ENCODE measurements around the gene VSTM1.

VSTM1 gene

DNA sequence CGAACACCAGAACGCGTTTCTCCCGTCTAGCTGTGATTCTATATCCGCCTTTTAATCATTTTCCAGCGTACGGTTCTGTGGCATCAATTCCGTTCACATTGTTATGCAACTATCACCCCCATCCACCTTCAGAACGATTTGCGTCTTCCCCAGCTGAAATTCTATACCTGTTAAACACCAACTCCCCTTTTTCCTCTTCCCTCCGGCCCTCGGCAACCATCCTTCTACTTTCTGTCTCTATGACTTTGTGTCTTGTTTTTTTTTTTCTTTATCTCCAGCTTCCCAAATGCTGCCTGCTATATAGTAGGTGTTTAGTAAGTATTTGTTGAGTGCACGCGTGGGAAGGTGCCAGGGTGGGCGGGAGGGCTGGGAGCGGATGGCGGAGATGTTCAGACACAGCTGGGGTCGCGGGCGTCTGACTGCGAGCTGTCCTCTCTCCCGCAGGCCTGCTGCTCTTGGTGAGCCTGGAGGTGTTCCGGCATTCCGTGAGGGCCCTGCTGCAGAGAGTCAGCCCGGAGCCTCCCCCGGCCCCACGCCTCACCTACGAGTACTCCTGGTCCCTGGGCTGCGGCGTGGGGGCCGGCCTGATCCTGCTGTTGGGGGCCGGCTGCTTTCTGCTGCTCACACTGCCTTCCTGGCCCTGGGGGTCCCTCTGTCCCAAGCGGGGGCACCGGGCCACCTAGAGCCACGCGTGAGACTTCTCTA lies 52.0 kb downstream of the VSTM1 start:
- DNase-seq (ENCODE audit: low read depth) = no peak

DNA sequence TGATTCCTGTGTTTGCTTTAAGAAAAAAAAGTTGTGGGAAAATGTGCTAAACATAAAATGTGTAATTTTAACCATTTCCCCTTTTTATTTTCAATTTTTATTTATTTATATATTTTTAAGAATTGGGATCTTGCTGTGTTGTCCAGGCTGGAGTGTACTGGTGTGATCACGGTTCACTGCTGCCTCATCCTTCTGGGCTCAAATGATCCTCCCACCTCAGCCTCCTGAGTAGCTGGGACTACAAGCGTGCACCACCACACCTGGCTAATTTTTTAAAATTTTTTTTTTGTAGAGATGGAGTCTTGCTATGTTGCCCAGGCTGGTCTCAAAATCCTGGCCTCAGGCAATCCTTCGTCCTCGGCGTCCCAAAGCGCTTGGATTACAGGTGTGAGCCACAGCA lies 53.2 kb downstream of the VSTM1 start:
- no peak for DNase-seq (ENCODE audit: low read depth)

DNA sequence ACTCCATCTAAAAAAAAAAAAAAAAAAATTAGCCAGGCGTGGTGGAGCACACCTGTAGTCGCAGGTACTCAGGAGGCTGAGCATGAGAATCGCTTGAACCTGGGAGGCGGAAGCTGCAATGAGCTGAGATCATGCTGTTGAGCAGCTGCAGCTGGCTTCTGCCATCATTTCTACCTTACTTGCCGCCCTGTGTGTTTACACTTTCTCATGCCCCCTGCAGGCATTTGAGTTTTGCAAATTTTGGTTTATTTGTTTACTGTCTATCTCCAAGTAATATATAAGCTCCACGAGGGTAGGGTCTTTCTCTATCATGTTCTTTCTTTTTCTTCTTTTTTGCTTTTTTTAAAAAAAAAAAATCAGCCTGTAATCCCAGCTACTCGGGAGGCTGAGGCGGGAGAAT lies 54.3 kb downstream of the VSTM1 start:
- DNase-seq (ENCODE audit: low read depth) = no peak

DNA sequence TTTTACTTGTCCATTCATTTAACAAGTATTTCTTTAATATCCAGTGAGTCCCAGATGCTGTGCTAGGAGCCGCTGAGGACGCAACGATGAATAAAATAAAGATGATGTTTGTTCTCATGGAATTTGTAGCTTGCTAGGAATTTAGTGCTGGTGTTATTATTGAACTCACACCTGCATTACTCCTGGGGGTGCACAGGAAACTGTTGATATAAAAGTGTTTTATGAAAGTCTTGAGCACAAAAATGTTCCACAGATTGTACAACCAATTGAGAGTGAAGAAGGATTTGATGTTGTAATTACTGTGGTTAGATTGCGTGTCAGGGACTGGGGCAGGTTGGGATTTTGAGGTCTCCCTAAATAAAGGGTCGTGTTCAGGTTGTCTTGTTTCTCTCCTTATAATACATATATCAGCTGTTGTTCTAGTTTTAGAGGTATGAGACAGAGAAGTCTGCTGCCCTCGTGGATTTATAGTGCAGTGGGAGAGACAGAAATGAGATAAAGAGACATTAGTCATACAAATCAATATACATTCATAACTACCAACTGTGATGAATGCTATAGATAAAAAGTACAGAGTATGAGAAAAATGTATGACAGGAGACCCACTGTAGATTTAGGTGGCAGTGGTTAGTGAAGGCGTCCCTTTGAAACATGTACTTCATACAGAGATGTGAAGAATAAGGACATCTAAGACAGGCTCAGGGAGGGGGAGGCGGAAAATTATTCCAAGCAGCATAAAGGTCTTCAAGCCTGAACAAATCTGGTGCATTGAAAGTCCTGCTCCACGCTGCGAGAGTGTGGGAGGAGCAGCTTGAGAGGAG lies 61.0 kb downstream of the VSTM1 start:
- no peak for DNase-seq (ENCODE audit: low read depth)

DNA sequence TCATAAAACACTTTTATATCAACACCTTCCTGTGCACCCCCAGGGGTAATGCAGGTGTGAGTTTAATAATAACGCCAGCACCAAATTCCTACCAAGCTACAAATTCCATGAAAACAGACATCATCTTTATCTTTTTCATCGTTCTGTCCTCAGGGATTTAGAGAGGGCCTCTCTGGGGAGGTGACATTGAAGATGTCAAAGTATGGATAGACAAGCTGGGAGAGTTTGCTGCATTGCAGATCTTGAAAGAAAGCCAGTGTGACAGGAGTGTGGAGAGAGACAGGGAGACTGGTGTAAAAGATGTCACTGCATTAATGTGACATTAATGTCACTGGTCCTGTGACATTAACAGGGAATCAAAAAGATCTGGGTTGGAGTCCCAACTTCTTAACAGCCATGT lies 62.2 kb downstream of the VSTM1 start:
- no peak for DNase-seq (ENCODE audit: low read depth)

DNA sequence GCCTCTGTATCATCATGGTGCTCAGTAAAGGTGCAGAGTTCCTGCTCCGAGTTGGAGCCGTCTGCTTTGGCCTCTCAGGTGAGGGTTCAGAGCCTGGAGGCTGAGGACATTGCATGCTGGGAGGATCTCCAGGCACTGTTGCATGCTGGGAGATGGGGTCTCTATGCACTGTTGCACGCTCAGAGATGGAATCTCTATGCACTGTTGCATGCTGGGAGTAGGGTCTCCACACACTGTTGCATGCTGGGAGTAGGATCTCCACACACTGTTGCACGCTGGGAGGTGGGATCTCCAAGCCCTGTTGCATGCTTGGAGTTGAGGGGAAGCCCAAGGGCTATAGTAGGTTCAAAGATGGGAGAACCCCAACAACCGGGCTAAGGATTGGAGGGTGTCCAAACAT lies 64.0 kb downstream of the VSTM1 start:
- DNase-seq (ENCODE audit: low read depth) = no peak

DNA sequence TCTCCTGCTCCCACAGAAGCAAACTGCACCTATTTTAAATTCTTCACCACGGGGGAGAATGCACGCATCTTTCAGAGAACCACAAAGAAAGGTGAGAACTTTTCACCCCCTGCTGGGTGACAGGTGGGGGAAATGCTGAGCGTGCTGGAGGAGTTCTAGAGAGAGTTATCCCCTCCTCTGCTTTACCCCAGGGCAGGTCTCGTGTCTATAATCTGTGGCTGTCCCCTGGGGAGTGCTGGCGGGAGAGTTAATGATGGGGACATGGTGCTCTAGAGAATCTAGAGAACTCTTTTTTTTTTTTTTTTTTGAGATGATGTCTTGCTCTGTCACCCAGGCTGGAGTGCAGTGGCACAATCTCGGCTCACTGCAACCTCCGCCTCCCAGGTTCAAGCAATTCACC lies 65.5 kb downstream of the VSTM1 start:
- no peak for DNase-seq (ENCODE audit: low read depth)

DNA sequence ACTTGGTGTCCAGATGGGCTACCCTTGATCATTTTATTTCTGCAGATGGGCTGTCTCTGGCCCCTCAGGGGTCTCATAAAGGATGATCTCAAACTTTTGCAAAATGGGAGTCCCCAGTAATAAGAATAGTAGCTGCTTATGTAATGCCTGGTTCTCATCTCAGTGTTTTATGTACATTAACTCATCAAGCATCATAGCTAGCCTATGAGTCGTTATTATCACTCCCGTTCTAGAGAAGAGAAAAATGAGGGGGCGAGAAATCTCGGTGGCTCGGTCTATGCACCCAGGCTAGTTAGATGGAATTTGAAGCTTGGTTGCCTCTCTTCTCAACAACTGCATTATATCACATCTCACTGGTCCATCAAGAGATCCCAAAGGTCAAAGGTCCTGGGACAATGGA lies 68.9 kb downstream of the VSTM1 start:
- DNase-seq (ENCODE audit: low read depth) = no peak

DNA sequence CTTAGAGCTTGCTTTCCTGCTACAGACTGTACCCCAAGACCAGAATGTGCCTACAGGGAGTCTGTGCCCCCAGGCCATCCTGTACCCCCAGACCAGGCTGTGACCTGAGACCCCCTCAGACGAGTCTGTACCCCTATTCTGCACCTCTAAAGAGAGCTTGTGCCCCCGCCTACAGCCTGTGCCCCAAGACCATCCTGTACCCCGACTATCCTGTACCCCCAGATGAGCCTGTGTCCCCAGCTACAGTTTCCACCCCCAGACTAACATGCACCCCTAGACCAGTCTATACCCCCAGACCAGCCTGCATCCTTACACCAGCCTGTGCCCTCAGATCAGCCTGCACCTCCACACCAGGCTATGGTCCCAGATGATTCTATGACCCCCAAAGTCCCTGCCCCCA lies 70.2 kb downstream of the VSTM1 start:
- DNase-seq (ENCODE audit: low read depth) = no peak

DNA sequence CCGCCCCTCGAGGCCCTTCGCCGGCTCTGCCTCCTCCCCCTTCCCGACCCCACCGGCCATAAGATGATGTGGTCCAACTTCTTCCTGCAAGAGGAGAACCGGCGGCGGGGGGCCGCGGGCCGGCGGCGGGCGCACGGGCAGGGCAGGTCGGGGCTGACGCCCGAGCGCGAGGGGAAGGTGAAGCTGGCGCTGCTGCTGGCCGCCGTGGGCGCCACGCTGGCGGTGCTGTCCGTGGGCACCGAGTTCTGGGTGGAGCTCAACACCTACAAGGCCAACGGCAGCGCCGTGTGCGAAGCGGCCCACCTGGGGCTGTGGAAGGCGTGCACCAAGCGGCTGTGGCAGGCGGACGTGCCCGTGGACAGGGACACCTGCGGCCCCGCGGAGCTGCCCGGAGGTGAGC lies 70.9 kb downstream of the VSTM1 start:
- DNase-seq (ENCODE audit: low read depth) = no peak

DNA sequence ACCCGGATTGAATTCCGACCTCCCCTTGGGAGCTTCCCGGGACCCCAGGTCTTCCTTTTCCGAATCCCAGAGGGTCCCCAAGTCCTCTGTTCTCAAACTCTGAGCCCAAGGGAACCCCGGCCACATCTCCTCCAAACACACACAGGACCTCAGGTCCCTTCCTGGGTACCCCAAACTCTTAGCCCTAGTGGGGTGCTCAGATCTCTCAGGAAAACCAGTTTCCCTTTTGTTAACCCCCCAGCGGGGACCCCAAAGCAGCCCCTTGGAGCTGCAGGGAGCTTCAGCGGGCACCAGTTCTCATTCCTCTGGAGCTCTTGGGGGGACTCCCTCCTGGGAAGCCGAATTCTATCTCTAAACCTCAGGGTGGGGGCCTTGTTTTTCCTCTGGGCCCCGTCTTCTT lies 71.5 kb downstream of the VSTM1 start:
- DNase-seq (ENCODE audit: low read depth) = no peak

DNA sequence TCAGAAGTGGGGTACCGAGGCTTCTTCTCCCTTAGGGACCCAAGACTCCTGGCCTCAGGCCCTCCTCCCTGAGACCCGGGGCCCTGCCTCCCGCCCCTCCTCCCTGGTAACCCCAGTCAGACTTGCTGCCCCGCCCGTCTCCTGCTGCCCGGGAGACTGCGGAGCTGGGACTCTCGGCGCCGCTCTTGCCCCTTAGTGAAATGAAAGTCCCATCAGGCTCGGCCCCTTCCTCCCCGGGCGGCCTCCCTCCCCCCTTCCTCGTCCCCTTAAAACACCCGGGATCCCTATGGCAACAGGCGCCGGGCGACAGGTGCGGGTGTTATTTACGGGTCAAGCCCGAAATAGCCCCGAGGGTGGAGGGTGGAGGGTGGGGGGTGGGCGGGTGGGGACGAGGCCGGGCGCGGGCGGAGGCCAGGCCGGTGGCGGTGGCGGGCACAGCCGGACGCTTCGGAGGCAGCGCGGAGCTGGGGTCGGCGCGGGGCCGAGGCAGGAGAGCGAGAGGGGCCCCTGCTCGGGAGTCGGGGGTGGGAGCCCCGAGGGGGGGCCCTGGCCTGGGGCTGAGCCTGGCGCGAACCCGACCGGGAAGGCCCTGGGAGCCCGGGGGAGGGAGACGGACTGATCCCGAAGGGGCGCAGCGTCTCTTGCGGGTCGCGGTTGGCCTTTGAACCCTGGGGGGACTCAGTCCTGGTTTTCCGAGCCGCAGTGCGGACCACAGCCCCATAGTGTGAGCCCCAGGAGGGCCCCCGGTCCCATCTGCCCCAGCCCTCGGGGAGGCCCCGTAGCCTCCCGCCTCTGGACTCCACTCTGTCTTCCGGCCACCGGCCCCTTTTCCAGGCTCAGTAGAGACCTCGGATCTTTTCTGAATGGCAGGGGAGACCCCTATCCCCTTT lies 72.2 kb downstream of the VSTM1 start, which contains the start of gene CACNG6:
CACNG6 (plus strand) TSS at position 414 of the 890 bp plus-strand sequence. CDS start 1,241 bp downstream, outside the sequence.
- DNase-seq (ENCODE audit: low read depth) = no peak
